Colonic mucosa (tissue), 4 donors: ENCODE data around the gene EPG5. TPM values are rescaled to one million over a fixed set of nuclear protein-coding genes. Genes with fewer than 3 reads are reported as not detected.
A peak's percentile ranks its signal among the peaks of the same experiment; 100 is the strongest.
"Not testable (repeated sequence)": the region's sequence is repeated elsewhere in the genome, so short reads cannot be mapped to it uniquely, and the experiment has no call there.

Experiments used
- DNase-seq: peaks from one replicate; pipeline ENCODE4 v3.0.0-alpha.2; 2020
- H3K27ac ChIP-seq: fragments of 200-600 bp; one replicate; pipeline ENCODE4 v1.8.0; 2021
- H3K27me3 ChIP-seq: fragments of 200-600 bp; one replicate; pipeline ENCODE4 v1.8.0; 2021
- H3K36me3 ChIP-seq: fragments of 200-600 bp; one replicate; pipeline ENCODE4 v1.8.0; 2021
- H3K4me1 ChIP-seq: fragments of 200-600 bp; one replicate; pipeline ENCODE4 v1.8.0; 2021; ENCODE audit warnings: mild to moderate bottlenecking
- H3K4me3 ChIP-seq: fragments of 200-600 bp; one replicate; pipeline ENCODE4 v1.8.0; 2021
- H3K9ac ChIP-seq, 2 donors: one replicate each; pipeline ENCODE4 v1.7.0; 2013; ENCODE audit warnings: control low read depth in 2 of 2, low read depth in 2 of 2, low read length in 2 of 2
- H3K9me3 ChIP-seq: fragments of 200-600 bp; one replicate; pipeline ENCODE4 v1.8.0; 2021
- intact Hi-C: fragments of 100-400 bp; cut with DNase I; formaldehyde crosslinking; loops from one replicate; pipeline ENCODE4 v1.14.1; 2022
- total RNA-seq, 2 donors: library from RNA; stranded (reverse); fragmentation: NEBNext Ultra II Directional in 1 of 2; extraction: Animal tissue kit (Norgen Biotek cat#: 25700) in 1 of 2; gene quantifications; one replicate each; pipeline ENCODE4 v1.2.1, GENCODE V29; 2021
- TF ChIP-seq, protein P1 (sequence below): fragments of 200-600 bp; IDR thresholded peaks from one replicate; pipeline ENCODE4 v1.8.0; 2022; ENCODE audit warnings: antibody characterized with exemption, mild to moderate bottlenecking
- donor health status: healthy.
- donor health status: DM: no; HTN: no; CAD: no.
- donor health status: DM: no; HTN: no; CAD: no.

Gene EPG5
- total RNA-seq, 2 donors from 2014 or later: 16.0 to 17.3 TPM

DNA sequence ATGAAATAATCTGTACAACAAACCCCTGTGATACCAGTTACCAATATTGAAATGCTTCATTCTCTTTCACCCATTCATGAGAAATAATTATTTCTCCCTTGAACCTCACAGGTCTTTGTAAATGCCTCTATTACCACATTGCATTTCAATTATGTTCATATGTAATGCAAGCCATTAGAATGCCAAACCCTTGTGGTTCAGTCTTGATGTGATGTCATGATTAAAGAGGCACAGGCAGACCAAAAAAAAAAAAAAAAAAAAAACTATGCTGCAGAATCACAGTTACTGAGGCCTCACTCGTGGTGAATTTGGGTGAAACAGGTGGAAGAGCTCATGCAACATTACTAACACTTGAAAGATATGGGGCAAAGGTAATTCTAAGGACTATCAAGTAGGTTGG lies 9.4 kb upstream of the EPG5 start:
- Histone ChIP-seq H3K27ac (no peak overlapping the region), H3K9me3 (no peaks in the 10 kb centered on the region), H3K36me3 (no peaks in the 10 kb centered on the region), H3K27me3 (no peaks in the 10 kb centered on the region), H3K4me1 (peaks cover 5% of the 10 kb centered on the region), H3K9ac (no peak overlapping the region), H3K4me3 (no peak overlapping the region)
- TF ChIP-seq, protein P1, sequence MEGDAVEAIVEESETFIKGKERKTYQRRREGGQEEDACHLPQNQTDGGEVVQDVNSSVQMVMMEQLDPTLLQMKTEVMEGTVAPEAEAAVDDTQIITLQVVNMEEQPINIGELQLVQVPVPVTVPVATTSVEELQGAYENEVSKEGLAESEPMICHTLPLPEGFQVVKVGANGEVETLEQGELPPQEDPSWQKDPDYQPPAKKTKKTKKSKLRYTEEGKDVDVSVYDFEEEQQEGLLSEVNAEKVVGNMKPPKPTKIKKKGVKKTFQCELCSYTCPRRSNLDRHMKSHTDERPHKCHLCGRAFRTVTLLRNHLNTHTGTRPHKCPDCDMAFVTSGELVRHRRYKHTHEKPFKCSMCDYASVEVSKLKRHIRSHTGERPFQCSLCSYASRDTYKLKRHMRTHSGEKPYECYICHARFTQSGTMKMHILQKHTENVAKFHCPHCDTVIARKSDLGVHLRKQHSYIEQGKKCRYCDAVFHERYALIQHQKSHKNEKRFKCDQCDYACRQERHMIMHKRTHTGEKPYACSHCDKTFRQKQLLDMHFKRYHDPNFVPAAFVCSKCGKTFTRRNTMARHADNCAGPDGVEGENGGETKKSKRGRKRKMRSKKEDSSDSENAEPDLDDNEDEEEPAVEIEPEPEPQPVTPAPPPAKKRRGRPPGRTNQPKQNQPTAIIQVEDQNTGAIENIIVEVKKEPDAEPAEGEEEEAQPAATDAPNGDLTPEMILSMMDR: no peak
- intact Hi-C loops: no loop called here
- DNase-seq: no peak

DNA sequence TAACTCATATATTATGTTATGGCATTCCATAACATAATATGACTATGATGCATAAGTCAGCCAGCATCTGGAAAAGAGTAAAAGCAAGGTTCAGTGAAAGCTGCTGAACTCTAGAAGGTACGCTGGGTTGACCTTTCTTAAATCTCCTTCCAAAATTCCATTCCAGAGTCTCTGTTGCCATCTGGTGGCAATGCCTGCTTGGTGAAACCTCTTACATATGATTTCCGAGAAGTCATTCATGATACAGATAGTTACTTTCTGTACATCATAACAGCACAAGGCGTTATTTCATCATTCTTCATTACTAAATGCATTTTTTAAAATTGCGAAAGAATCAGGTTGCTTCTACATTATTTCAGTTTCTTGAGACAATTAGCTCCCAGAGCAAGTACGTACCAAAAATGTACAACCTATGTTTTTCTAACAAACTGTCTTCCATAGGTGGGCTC lies 7.0 kb upstream of the EPG5 start:
- Histone ChIP-seq H3K9me3 (no peaks in the 10 kb centered on the region), H3K27me3 (no peaks in the 10 kb centered on the region), H3K9ac (no peak overlapping the region), H3K4me3 (no peak overlapping the region), H3K4me1 (peaks cover 5% of the 10 kb centered on the region), H3K27ac (no peak overlapping the region), H3K36me3 (no peaks in the 10 kb centered on the region)
- TF ChIP-seq, protein P1: peak; percentile 60
- peak; percentile 79 for DNase-seq
- intact Hi-C loops: no loop called here

DNA sequence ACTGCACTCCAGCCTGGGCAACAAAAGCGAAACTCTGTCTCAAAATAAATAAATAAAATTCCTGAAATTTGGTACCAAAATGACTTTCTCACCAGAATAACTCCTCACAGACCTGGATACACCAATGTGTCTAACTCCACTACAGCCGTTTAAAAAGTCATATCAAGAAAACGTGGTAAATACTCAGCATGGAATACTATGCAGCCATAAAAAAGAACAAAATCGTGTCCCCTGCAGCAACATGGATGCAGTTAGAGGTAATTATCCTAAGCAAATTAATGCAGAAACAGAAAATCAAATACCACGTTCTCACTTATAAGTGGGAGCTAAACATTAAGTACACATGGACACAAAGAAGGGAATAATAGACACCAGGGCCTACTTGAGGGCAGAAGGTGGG lies 2.2 kb downstream of the EPG5 start:
- intact Hi-C loops: loop anchor here (5.0 kb wide), 2 partner anchors 107 to 273 kb away; partner anchors contain the start of gene PSTPIP2
- H3K4me1 ChIP-seq, H3K9ac ChIP-seq, H3K36me3 ChIP-seq, H3K9me3 ChIP-seq, H3K27me3 ChIP-seq, H3K4me3 ChIP-seq, DNase-seq, H3K27ac ChIP-seq: not testable (repeated sequence)

DNA sequence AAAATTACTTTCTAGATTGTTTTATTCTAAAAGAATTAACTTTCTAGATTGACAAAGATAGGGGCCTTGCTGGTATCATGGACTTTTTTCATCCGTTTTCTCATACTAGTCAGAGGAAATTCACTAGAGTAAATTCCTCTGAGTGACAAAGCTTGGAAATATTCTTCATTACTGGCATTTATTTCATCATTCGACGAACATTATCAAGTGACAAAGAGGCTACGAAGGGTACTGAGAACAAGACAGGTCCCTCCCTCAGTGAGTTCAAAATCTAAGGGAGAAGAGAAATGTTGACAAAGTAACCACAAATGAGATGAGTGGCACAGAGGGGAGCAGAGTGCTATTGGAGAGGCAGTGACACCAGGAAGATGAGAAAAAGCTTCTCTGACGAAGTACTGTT lies 4.3 kb downstream of the EPG5 start:
- no peaks in the 10 kb centered on the region for H3K9me3 ChIP-seq
- no peaks in the 10 kb centered on the region for H3K27me3 ChIP-seq
- no peak for DNase-seq
- H3K27ac ChIP-seq: no peak overlapping the region
- H3K36me3 ChIP-seq: no peaks in the 10 kb centered on the region
- H3K9ac ChIP-seq: no peak overlapping the region
- no peaks in the 10 kb centered on the region for H3K4me1 ChIP-seq
- intact Hi-C loops: no loop called here
- no peak overlapping the region for H3K4me3 ChIP-seq
- TF ChIP-seq, protein P1: no peak

DNA sequence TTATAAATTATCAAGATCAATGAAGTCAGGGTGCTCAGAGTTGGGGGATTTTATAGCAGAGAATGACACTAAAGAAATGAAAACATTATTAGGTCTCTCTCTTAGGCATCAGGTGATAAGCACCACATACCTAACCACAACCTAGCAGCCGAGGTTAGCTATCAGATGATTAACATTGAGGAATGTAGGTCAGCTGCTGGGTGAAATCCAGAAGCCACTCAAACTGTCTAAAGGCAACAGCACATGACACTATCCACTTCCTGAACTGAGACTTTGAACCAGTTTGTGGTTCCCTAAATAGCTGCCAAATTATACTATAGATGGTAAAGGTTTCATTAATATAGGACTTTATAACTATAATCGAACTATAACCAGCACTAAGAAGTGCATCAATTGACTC lies 4.7 kb downstream of the EPG5 start:
- TF ChIP-seq, protein P1: no peak
- Histone ChIP-seq H3K36me3 (no peaks in the 10 kb centered on the region), H3K27me3 (no peaks in the 10 kb centered on the region), H3K9me3 (no peaks in the 10 kb centered on the region), H3K27ac (no peak overlapping the region), H3K9ac (no peak overlapping the region), H3K4me1 (no peaks in the 10 kb centered on the region), H3K4me3 (no peak overlapping the region)
- DNase-seq: no peak
- intact Hi-C loops: no loop called here

DNA sequence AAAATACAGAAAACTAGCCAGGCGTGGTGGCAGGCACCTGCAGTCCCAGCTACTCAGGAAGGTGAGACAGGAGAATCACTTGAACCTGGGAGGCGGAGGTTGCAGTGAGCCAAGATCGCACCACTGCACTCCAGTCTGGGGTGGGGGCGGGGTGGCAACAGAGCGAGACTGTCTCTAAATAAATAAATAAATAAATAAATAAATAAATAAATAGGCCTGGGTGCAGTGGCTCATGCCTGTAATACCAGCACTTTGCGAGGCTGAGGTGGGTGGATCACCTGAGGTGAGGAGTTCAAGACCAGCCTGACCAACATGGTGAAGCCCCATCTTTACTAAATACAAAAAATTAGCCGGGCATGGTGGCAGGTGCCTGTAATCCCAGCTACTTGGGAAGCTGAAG lies 7.6 kb downstream of the EPG5 start:
- H3K9ac ChIP-seq, H3K27ac ChIP-seq, H3K9me3 ChIP-seq, DNase-seq, H3K27me3 ChIP-seq, intact Hi-C loops, H3K4me1 ChIP-seq, H3K4me3 ChIP-seq, H3K36me3 ChIP-seq: not testable (repeated sequence)

DNA sequence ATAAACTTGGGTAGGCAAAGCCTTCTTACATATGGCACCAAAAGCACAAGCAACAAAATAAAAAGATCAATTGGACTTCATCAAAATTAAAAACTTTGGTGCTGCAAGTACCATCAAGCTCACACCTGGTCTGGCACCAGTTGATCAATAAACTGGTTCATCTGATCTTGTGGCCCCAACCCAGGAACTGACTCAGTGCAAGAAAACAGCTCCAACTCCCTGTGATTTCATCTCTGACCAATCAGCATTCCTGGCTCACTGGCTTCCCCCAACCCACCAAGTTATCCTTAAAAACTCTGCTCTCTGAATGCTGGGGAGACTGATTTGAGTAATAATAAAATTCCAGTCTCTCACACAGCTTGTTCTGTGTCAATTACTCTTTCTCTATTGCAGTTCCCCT lies 8.4 kb downstream of the EPG5 start:
- TF ChIP-seq, protein P1: no peak
- Histone ChIP-seq H3K4me3 (no peak overlapping the region), H3K9me3 (no peaks in the 10 kb centered on the region), H3K36me3 (peaks cover 6% of the 10 kb centered on the region), H3K9ac (no peak overlapping the region), H3K27me3 (no peaks in the 10 kb centered on the region), H3K4me1 (no peaks in the 10 kb centered on the region), H3K27ac (no peak overlapping the region)
- no peak for DNase-seq
- intact Hi-C loops: no loop called here
